WTC11 (cell line): ENCODE measurements around the gene ANP32D. TPM values are rescaled to one million over a fixed set of nuclear protein-coding genes. Genes with fewer than 3 reads are reported as not detected.
"Not testable (repeated sequence)": the region's sequence is repeated elsewhere in the genome, so short reads cannot be mapped to it uniquely, and the experiment has no call there.

ENCODE experiments used
- ATAC-seq: fragments of 200-7000 bp; cut with Tn5 transposase; 2 replicates; pipeline ENCODE4 v1.10.0; 2021; ENCODE audit warnings: mild to moderate bottlenecking, moderate library complexity
- CTCF ChIA-PET: fragments of 300-600 bp; sonication (Branson Sonifier 250); formaldehyde crosslinking; loops from one replicate; lab custom pipeline; 2021; ENCODE audit warnings: antibody characterized with exemption; lab: Charles Lee
- POLR2A ChIA-PET: fragments of 350-600 bp; sonication (Branson Sonifier 250); formaldehyde crosslinking; loops from one replicate; lab custom pipeline; 2021; ENCODE audit warnings: antibody characterized with exemption; lab: Charles Lee
- DNase-seq: peaks from one replicate; pipeline ENCODE4 v3.0.0; 2021; ENCODE audit warnings: low spot score
- H3K27ac Mint-ChIP-seq: 2 replicates; pipeline ENCODE4 v1.8.0; 2021; ENCODE audit warnings: mixed read lengths
- H3K27me3 Mint-ChIP-seq: 2 replicates; pipeline ENCODE4 v1.8.0; 2021; ENCODE audit warnings: low read depth, mild to moderate bottlenecking, moderate library complexity, mixed read lengths
- H3K36me3 Mint-ChIP-seq: 2 replicates; pipeline ENCODE4 v1.8.0; 2021; ENCODE audit warnings: mixed read lengths
- H3K4me1 Mint-ChIP-seq: 2 replicates; pipeline ENCODE4 v1.8.0; 2022; ENCODE audit warnings: mixed read lengths
- H3K4me3 Mint-ChIP-seq: 2 replicates; pipeline ENCODE4 v1.8.0; 2021; ENCODE audit warnings: mild to moderate bottlenecking, moderate library complexity, mixed read lengths
- H3K9me3 Mint-ChIP-seq: 2 replicates; pipeline ENCODE4 v1.8.0; 2021; ENCODE audit warnings: mixed read lengths
- AR ChIP-seq: fragments of 250-450 bp; sonication (Bioruptor Pico); IDR thresholded peaks from 2 replicates; pipeline ENCODE4 v1.9.0; 2021; ENCODE audit warnings: mild to moderate bottlenecking
- ZNF281 ChIP-seq: sonication (generic); formaldehyde crosslinking; IDR thresholded peaks from 2 replicates; pipeline ENCODE4 v1.8.0; 2023; ENCODE audit warnings: mild to moderate bottlenecking, missing genetic modification reagents
- total RNA-seq: library from RNA; stranded (reverse); gene quantifications from 3 replicates; pipeline ENCODE4 v1.2.3, GENCODE V29; 2021

The ANP32D gene
- total RNA-seq, 1 experiment from 2014 or later = not detected

GRCh38 chr12:48514728-48515127 is 42.4 kb downstream of the ANP32D start (continued):
- TF ChIP-seq ZNF281 = no peak
- TF ChIP-seq AR (CRISPR knock-in tag) = no peak
- TF ChIP-seq, all 79 proteins: peak for 0

- H3K9me3 Mint-ChIP-seq = peaks cover 15% of the 10 kb centered on the region
- DNase-seq, H3K27ac Mint-ChIP-seq, H3K4me1 Mint-ChIP-seq, ATAC-seq, H3K4me3 Mint-ChIP-seq, H3K36me3 Mint-ChIP-seq, POLR2A ChIA-PET, H3K27me3 Mint-ChIP-seq, CTCF ChIA-PET: not testable (repeated sequence)
These were observed 48.0 kb downstream of the ANP32D start for GRCh38 chr12:48520381-48520780.

Other genes with a start within 250 kb of the ANP32D start
- gene ZNF641, start 121.6 kb upstream of the ANP32D start, total RNA-seq = 6.9 to 8.3 TPM (median 7.8 TPM) in 3 replicates
- not detected in 3 replicates for gene C12orf54, start 9.9 kb downstream of the ANP32D start, total RNA-seq
- gene OR8S1, start 53.1 kb downstream of the ANP32D start, total RNA-seq = not detected in 3 replicates
- not detected in 3 replicates for gene LALBA, start 97.5 kb downstream of the ANP32D start, total RNA-seq
- gene KANSL2, start 209.7 kb downstream of the ANP32D start, total RNA-seq = 38.4 to 48.1 TPM (median 41.1 TPM) in 3 replicates
- 34.3 to 42.0 TPM (median 41.8 TPM) in 3 replicates for gene CCNT1, start 244.1 kb downstream of the ANP32D start, total RNA-seq